SKM-1 treated with dmso at 0.1 percent for 144 hours (cell line): ENCODE measurements around the gene CUX1.
"Not testable (repeated sequence)": the region's sequence is repeated elsewhere in the genome, so short reads cannot be mapped to it uniquely, and the experiment has no call there.

Experiments
- DNase-seq: peaks from one replicate; lab custom pipeline; 2025; ENCODE audit not compliant: unreplicated experiment; lab: John Stamatoyannopoulos, UW

CUX1 gene

DNA sequence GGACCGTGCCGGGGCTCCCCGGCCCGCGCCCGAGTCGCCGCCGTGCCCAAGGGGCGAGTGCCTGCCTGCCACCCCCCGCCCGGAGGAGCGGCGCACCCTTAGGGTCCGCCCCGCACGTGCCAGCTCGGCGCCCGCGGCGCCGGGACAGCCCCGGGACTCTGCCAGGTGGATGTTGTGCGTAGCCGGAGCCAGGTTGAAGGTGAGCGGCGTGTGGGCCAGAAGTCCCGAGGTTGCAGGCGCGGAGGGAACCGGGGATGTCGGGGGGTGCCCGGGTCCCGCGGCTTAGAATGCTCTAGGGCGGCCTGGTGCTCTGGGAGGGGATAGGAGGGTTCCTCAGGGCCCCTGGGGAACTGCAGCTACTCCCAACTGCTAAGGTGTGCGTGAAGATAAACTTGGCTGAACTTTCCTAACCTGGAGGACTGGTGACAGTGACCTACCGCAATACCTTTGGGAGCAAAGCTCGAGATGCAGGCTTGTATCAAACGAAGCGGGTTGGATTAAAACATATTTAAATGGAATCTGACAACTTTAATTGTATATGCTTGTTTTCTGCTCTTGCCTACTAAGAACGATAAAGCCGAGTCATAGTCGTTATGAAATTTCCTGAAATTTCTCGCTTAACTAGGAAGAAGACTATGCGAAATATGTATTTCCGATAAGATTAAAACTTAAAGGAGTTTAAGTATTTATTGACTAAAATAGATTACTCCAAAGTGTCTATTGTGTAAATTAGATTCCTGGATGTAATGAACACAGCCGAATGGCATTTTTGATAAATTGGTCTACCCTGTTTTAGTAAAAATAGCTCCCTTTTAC lies at the start of gene CUX1:
CUX1 (plus strand) TSS at position 156 of the 816 bp plus-strand sequence; CDS start at position 170, 14 bp downstream.
- peak; percentile 23 for DNase-seq

GRCh38 chr7:101768280-101768679 lies 49.1 kb upstream of the CUX1 start:
- no peak for DNase-seq

- no peak for DNase-seq
Measured at GRCh38 chr7:101770466-101770865, 47.0 kb upstream of the CUX1 start.

- DNase-seq = no peak
Measured at GRCh38 chr7:101772508-101773211, 44.8 kb upstream of the CUX1 start.

DNA sequence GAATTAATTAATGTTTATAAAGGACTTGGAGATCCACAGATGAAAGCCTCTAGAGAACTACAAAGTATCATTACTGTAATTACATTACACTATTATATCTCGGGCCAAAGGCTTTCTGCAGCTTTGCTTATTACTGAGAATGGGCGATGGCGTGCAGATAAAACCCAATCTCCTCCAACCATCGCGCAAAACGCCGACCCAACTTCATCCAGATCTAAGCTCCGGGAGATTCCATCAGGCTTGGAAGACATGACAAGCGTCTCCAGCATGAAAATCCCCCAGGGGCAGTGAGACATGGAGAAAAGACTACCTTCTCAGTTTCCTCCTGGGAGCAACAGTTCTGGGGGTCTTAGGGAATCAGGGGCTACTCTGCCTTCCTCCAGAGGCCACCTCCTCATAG lies 42.2 kb upstream of the CUX1 start:
- no peak for DNase-seq

DNA sequence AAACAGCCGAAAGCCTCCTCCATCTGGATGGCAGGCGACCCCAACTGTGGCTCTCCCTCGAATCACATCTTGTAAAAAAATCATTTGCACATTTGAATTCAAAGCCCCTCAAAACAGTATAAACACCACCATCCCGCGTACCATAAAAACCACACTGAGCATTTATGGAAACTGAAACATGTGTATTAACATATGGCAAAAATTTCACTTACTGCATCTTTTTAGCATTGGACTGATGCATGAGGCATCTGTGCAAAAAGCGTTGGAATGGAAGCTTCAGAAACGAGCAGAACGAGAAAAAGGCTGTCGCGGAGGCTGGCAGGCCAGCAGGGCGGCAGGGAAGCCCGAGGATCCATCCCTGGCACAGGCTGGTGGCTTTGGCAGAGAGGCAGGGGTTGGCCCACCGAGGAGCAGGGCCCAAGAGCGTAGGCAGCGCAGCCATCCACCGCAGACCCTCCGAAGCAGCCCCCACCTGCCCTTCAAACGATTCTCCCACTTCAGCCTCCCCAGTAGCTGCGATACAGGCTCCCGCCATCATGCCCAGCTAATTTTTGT lies 39.3 kb upstream of the CUX1 start:
- no peak for DNase-seq

- DNase-seq = no peak
Measured at GRCh38 chr7:101779267-101779666, 38.2 kb upstream of the CUX1 start.

DNA sequence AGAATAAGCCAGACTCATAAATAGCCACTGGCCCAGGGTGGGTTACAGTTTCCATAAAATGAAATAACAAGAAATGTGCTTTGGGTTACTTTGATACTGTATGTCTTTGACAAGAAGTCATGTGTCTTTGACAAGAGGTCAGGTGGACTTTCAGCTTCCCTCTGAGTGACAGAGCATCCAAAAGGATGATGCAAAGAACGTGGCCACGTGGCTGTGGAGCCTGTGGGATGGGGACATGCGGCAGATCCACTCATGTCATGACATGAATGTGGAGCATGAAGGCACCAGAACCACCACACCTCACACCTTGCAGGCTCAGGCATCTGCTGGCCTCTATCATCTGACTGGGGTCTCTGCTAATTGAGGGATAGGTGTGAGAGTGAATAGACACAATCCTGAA lies 37.1 kb upstream of the CUX1 start:
- DNase-seq = no peak

DNA sequence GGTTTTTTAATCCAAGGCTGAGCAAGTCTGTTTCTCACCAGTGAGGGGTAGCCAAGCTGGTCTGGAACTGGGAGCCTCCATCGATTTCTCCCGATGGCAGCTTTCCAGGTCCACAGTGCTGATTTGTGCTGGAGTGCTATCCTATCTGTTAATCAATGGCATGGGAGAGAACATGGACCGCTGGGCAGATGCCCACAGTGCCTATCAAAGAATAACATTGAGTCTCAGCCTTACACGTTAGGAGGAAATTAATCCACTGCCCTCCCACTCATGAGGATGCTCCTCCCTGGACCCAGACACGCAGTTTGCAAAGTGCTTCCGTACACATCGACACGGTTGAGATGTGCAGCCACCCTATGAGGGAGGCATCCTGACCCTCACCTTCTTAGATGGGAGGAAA lies 36.0 kb upstream of the CUX1 start:
- no peak for DNase-seq

DNA sequence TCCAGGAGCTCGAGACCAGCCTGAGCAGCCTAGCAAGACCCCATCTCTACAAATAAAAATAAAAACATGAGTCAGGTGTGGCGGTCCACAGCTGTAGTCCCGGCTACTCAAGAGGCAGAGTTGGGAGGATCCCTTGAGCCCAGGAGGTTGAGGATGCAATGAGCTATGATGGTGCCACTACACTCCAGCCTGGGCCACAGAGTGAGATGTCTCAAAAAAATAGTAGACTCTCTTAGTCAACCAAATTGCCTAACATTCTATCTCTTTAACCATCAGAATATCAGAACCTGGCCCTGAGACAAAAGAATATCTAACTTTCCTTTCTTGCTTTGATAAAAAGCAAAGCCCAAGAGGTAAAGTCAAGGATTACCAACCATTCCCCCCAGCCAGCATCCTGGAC lies 35.0 kb upstream of the CUX1 start:
- DNase-seq = no peak

- no peak for DNase-seq
Measured at GRCh38 chr7:101782896-101783295, 34.5 kb upstream of the CUX1 start.

- DNase-seq = no peak
Measured at GRCh38 chr7:101783381-101784181, 33.8 kb upstream of the CUX1 start.

- no peak for DNase-seq
Measured at GRCh38 chr7:101784292-101785127, 32.9 kb upstream of the CUX1 start.

DNA sequence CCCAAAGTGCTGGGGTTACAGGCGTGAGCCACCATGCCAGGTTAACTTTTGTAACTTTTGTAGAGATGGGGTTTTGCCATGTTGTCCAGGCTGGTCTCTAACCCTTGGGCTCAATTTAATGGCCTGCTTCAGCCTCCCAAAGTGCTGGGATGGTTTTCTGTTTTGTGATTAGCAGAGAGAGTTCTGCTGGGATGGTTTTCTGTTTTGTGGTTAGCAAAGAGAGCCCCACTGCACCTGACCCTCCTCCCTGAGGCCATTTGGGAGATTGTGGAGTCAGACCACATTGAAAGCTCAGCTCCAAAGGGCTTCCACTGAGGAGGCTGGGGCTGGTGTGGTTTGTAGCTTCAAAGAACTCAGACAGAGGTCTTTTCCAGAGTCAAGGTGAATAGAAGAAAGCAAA lies 29.6 kb upstream of the CUX1 start:
- no peak for DNase-seq

DNA sequence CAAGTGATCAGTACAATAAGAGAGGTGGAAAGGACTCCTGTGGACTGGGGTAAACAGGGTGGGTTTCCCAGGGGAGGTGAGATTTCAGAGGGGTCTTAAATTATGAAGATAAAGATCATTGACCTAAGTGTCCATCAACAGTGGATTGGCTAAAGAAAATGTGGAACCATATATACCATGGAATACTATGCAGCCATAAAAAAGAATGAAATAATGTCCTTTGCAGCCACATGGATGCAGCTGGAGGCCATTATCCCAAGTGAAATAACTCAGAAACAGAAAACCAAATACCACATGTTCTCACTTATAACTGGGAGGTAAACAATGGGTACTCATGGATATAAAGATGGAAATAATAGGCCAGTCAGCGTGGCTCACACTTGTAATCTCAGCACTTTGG lies 28.9 kb upstream of the CUX1 start:
- DNase-seq = no peak

GRCh38 chr7:101790566-101791293 lies 26.7 kb upstream of the CUX1 start:
- no peak for DNase-seq

- no peak for DNase-seq
Measured at GRCh38 chr7:101792051-101792681, 25.3 kb upstream of the CUX1 start.

DNA sequence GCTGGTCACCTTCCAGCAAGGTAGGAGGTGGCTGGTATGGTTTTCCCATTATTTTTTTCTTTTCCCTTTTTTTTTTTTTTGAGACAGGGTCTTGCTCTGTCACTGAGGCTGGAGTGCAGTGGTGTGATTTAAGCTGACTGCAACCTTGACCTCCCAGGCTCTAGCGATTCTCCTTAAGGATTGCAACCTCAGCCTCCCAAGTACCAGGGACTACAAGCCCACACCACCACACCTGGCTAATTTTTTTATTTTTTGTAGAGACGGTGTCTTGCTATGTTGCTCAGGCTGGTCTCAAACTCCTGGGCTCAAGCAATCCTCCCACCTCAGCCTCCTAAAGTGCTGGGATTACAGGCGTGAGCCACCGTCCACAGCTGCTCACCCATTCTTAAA lies 24.7 kb upstream of the CUX1 start:
- DNase-seq = not testable (repeated sequence)

- DNase-seq = no peak
Measured at GRCh38 chr7:101795461-101795860, 22.0 kb upstream of the CUX1 start.
